ENCODE measurements around the gene OSBPL2.

DNA sequence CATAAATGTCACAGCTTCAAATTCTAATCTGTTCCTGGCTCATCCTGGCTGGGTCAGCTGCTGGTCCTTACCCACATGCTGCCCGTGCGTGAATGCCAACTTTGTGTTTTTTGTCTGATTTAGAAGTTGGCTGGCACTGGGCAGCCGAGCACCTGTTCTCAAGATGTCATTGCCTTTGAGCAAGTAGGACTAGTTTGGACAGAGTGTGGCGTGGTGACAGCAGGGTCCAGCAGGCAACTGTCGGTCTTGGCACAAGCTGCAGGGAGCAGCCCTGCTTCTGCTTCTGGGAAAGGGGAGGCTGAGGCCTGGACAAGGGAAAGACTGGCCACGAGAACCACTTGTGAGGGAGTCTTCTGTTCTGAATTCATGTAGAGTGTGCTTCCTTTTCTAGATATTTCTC lies 38.1 kb downstream of the OSBPL2 start:
- TF ChIP-seq KLF13 (tag; IDR thresholded peaks at IDR 0.05; ENCODE audit: borderline replicate concordance, low read depth): no peak
- TF ChIP-seq, protein P1, sequence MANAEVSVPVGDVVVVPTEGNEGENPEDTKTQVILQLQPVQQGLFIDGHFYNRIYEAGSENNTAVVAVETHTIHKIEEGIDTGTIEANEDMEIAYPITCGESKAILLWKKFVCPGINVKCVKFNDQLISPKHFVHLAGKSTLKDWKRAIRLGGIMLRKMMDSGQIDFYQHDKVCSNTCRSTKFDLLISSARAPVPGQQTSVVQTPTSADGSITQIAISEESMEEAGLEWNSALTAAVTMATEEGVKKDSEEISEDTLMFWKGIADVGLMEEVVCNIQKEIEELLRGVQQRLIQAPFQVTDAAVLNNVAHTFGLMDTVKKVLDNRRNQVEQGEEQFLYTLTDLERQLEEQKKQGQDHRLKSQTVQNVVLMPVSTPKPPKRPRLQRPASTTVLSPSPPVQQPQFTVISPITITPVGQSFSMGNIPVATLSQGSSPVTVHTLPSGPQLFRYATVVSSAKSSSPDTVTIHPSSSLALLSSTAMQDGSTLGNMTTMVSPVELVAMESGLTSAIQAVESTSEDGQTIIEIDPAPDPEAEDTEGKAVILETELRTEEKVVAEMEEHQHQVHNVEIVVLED (CRISPR knock-in tag; IDR thresholded peaks at IDR 0.05): no peak
- no peak for TF ChIP-seq POLR2A (conservative IDR thresholded peaks at IDR 0.05)
- TF ChIP-seq NFYB (IDR thresholded peaks at IDR 0.05; ENCODE audit: extremely low read depth, insufficient read length): no peak
- no peak for TF ChIP-seq BRCA1 (IDR thresholded peaks at IDR 0.05)
- TF ChIP-seq BRCA1 (CRISPR knock-in tag; IDR thresholded peaks at IDR 0.05): no peak
- no peak for TF ChIP-seq SMARCB1 (IDR thresholded peaks at IDR 0.05; ENCODE audit: insufficient read length, low read depth)
- no peak for TF ChIP-seq MAFK (IDR thresholded peaks at IDR 0.05; ENCODE audit: low read length)
- TF ChIP-seq ZBED1 (IDR thresholded peaks at IDR 0.05): no peak

Measured in K562 (cell line).